T-helper 1 cell treated with Interleukin-12 subunit alpha and Interleukin-12 subunit beta and Interleukin-4 antibody, amounts not matched to agents 30 μg/mL and 1 μg/mL, for 36 hours (primary cell): Measurements from ENCODE around the gene AKT3.
"Not testable (repeated sequence)": the region's sequence is repeated elsewhere in the genome, so short reads cannot be mapped to it uniquely, and the experiment has no call there.

Experiments used
- H3K27ac Mint-ChIP-seq: one replicate; pipeline ENCODE4 v1.8.0; 2021; ENCODE audit warnings: mild to moderate bottlenecking, mixed read lengths
- H3K27me3 Mint-ChIP-seq: one replicate; pipeline ENCODE4 v1.8.0; 2021; ENCODE audit warnings: low read depth, mixed read lengths
- H3K36me3 Mint-ChIP-seq: one replicate; pipeline ENCODE4 v1.8.0; 2021; ENCODE audit warnings: low read depth, mixed read lengths
- H3K4me1 Mint-ChIP-seq: one replicate; pipeline ENCODE4 v1.8.0; 2021; ENCODE audit warnings: low read depth, mixed read lengths
- H3K4me3 Mint-ChIP-seq: one replicate; pipeline ENCODE4 v1.8.0; 2021; ENCODE audit warnings: mild to moderate bottlenecking, moderate library complexity, mixed read lengths
- H3K9me3 Mint-ChIP-seq: one replicate; pipeline ENCODE4 v1.8.0; 2021; ENCODE audit warnings: mixed read lengths

Gene AKT3

GRCh38 chr1:243693800-243694199 lies 156.2 kb downstream of the AKT3 start:
- H3K27me3 Mint-ChIP-seq, result no peaks in the 10 kb centered on the region
- peaks cover 2% of the 10 kb centered on the region for H3K36me3 Mint-ChIP-seq
- H3K9me3 Mint-ChIP-seq, result no peaks in the 10 kb centered on the region
- H3K4me3 Mint-ChIP-seq, result no peak overlapping the region
- no peak overlapping the region for H3K27ac Mint-ChIP-seq
- H3K4me1 Mint-ChIP-seq, result no peaks in the 10 kb centered on the region

- Mint-ChIP-seq H3K4me3 (no peak overlapping the region), H3K4me1 (no peaks in the 10 kb centered on the region), H3K9me3 (no peaks in the 10 kb centered on the region), H3K36me3 (peaks cover 2% of the 10 kb centered on the region), H3K27me3 (no peaks in the 10 kb centered on the region), H3K27ac (no peak overlapping the region)
Measured at GRCh38 chr1:243686159-243686558, 163.9 kb downstream of the AKT3 start.

GRCh38 chr1:243680860-243681259 lies 169.2 kb downstream of the AKT3 start:
- Mint-ChIP-seq H3K4me3 (no peak overlapping the region), H3K9me3 (no peaks in the 10 kb centered on the region), H3K27ac (no peak overlapping the region), H3K36me3 (peaks cover 3% of the 10 kb centered on the region), H3K27me3 (no peaks in the 10 kb centered on the region), H3K4me1 (no peaks in the 10 kb centered on the region)

GRCh38 chr1:243672539-243673074 lies 177.4 kb downstream of the AKT3 start:
- H3K4me3 Mint-ChIP-seq, result no peak overlapping the region
- no peaks in the 10 kb centered on the region for H3K9me3 Mint-ChIP-seq
- H3K4me1 Mint-ChIP-seq, result no peaks in the 10 kb centered on the region
- no peak overlapping the region for H3K27ac Mint-ChIP-seq
- H3K36me3 Mint-ChIP-seq, result no peaks in the 10 kb centered on the region
- no peaks in the 10 kb centered on the region for H3K27me3 Mint-ChIP-seq

- Mint-ChIP-seq H3K27me3 (no peaks in the 10 kb centered on the region), H3K36me3 (peaks cover 7% of the 10 kb centered on the region), H3K9me3 (no peaks in the 10 kb centered on the region), H3K4me3 (no peak overlapping the region), H3K27ac (no peak overlapping the region), H3K4me1 (no peaks in the 10 kb centered on the region)
Measured at GRCh38 chr1:243667591-243667990, 182.5 kb downstream of the AKT3 start.

GRCh38 chr1:243667133-243667532 lies 182.9 kb downstream of the AKT3 start:
- no peaks in the 10 kb centered on the region for H3K4me1 Mint-ChIP-seq
- H3K27me3 Mint-ChIP-seq, result no peaks in the 10 kb centered on the region
- H3K4me3 Mint-ChIP-seq, result no peak overlapping the region
- no peaks in the 10 kb centered on the region for H3K9me3 Mint-ChIP-seq
- H3K36me3 Mint-ChIP-seq, result peaks cover 7% of the 10 kb centered on the region
- no peak overlapping the region for H3K27ac Mint-ChIP-seq

GRCh38 chr1:243663651-243664050 lies 186.4 kb downstream of the AKT3 start:
- Mint-ChIP-seq H3K27me3 (no peaks in the 10 kb centered on the region), H3K4me3 (no peak overlapping the region), H3K36me3 (peaks cover 13% of the 10 kb centered on the region), H3K27ac (no peak overlapping the region), H3K4me1 (no peaks in the 10 kb centered on the region), H3K9me3 (peaks cover 3% of the 10 kb centered on the region)

GRCh38 chr1:243662169-243662568 lies 187.9 kb downstream of the AKT3 start:
- not testable (repeated sequence) for H3K27ac Mint-ChIP-seq, H3K27me3 Mint-ChIP-seq, H3K4me1 Mint-ChIP-seq, H3K9me3 Mint-ChIP-seq, H3K4me3 Mint-ChIP-seq
- peaks cover 13% of the 10 kb centered on the region for H3K36me3 Mint-ChIP-seq

- Mint-ChIP-seq H3K36me3 (peaks cover 8% of the 10 kb centered on the region), H3K4me3 (no peak overlapping the region), H3K27ac (no peak overlapping the region), H3K4me1 (no peaks in the 10 kb centered on the region), H3K27me3 (no peaks in the 10 kb centered on the region), H3K9me3 (peaks cover 3% of the 10 kb centered on the region)
Measured at GRCh38 chr1:243658594-243659105, 191.4 kb downstream of the AKT3 start.

- no peaks in the 10 kb centered on the region for H3K4me1 Mint-ChIP-seq
- H3K27ac Mint-ChIP-seq, result no peak overlapping the region
Measured at GRCh38 chr1:243657793-243658192, 192.2 kb downstream of the AKT3 start.

GRCh38 chr1:243649530-243649929 lies 200.5 kb downstream of the AKT3 start:
- H3K9me3 Mint-ChIP-seq, result peaks cover 18% of the 10 kb centered on the region
- not testable (repeated sequence) for H3K4me1 Mint-ChIP-seq, H3K36me3 Mint-ChIP-seq, H3K27ac Mint-ChIP-seq, H3K27me3 Mint-ChIP-seq, H3K4me3 Mint-ChIP-seq

More at GRCh38 chr1:243657793-243658192, 192.2 kb downstream of the AKT3 start:
- H3K4me3 Mint-ChIP-seq, result no peak overlapping the region
- no peaks in the 10 kb centered on the region for H3K27me3 Mint-ChIP-seq
- H3K9me3 Mint-ChIP-seq, result peaks cover 3% of the 10 kb centered on the region
- H3K36me3 Mint-ChIP-seq, result peaks cover 6% of the 10 kb centered on the region

GRCh38 chr1:243646841-243647240 lies 203.2 kb downstream of the AKT3 start:
- peaks cover 6% of the 10 kb centered on the region for H3K36me3 Mint-ChIP-seq
- H3K27me3 Mint-ChIP-seq, result no peaks in the 10 kb centered on the region
- H3K27ac Mint-ChIP-seq, result no peak overlapping the region
- peaks cover 15% of the 10 kb centered on the region for H3K9me3 Mint-ChIP-seq
- H3K4me1 Mint-ChIP-seq, result no peaks in the 10 kb centered on the region
- no peak overlapping the region for H3K4me3 Mint-ChIP-seq

GRCh38 chr1:243645281-243645680 lies 204.8 kb downstream of the AKT3 start:
- no peak overlapping the region for H3K27ac Mint-ChIP-seq
- no peaks in the 10 kb centered on the region for H3K27me3 Mint-ChIP-seq
- peaks cover 3% of the 10 kb centered on the region for H3K36me3 Mint-ChIP-seq
- H3K4me3 Mint-ChIP-seq, result no peak overlapping the region
- peaks cover 8% of the 10 kb centered on the region for H3K9me3 Mint-ChIP-seq
- H3K4me1 Mint-ChIP-seq, result no peaks in the 10 kb centered on the region

GRCh38 chr1:243642936-243643335 lies 207.1 kb downstream of the AKT3 start:
- Mint-ChIP-seq H3K27me3 (no peaks in the 10 kb centered on the region), H3K4me1 (peaks cover 4% of the 10 kb centered on the region), H3K27ac (no peak overlapping the region), H3K4me3 (no peak overlapping the region), H3K9me3 (peaks cover 4% of the 10 kb centered on the region), H3K36me3 (peaks cover 3% of the 10 kb centered on the region)

GRCh38 chr1:243639027-243639658 lies 210.9 kb downstream of the AKT3 start:
- Mint-ChIP-seq H3K4me3 (no peak overlapping the region), H3K36me3 (peaks cover 1% of the 10 kb centered on the region), H3K27ac (no peak overlapping the region), H3K27me3 (no peaks in the 10 kb centered on the region), H3K4me1 (peaks cover 4% of the 10 kb centered on the region), H3K9me3 (peaks cover 4% of the 10 kb centered on the region)
